ENCODE results near the gene ZFP62.
"Not testable (repeated sequence)": the region's sequence is repeated elsewhere in the genome, so short reads cannot be mapped to it uniquely, and the experiment has no call there.

Gene ZFP62

DNA sequence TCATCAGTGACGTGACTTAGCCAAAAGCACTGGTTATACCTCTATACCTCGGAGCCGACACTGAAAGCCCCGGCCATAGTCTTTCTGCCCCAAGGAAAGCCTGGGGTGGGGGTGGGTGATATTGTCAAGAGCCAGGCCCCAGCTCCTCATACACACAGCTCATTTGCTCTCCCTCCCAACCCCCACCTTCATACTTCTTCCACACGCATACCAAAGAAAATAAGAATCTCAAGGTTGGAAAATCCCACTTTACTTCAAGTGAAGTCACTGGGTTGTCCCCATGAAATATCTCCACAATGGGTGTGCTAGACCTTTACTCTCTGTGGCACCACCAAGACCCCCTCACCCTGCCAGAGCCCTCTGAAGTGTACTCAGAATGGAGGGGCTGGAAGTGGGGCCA lies 31.4 kb downstream of the ZFP62 start:
- no peak for DNase-seq

DNA sequence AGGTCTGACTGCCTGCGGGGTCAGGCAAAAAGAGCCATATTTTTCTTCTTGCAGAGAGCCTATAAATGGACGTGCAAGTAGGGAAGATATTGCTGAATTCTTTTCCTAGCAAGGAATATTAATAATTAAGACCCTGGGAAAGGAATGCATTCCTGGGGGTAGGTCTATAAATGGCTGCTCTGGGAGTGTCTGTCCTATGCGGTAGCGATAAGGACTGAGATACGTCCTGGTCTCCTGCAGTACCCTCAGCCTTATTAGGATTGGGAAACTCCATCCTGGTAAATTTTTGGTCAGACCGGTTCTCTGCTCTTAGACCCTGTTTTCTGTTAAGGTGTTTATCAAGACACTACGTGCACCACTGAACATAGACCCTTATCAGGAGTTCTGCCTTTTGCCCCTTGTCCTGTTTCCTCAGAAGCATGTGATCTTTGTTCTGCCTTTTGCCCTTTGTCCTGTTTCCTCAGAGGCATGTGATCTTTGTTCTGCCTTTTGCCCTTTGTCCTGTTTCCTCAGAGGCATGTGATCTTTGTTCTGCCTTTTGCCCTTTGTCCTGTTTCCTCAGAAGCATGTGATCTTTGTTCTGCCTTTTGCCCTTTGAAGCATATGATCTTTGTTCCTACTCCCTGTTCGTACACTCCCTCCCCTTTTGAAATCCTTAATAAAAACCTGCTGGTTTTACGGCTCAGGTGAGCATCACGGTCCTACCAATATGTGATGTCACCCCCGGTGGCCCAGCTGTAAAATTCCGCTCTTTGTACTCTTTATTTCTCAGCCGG lies 32.1 kb downstream of the ZFP62 start:
- DNase-seq, result peak; percentile 68

DNA sequence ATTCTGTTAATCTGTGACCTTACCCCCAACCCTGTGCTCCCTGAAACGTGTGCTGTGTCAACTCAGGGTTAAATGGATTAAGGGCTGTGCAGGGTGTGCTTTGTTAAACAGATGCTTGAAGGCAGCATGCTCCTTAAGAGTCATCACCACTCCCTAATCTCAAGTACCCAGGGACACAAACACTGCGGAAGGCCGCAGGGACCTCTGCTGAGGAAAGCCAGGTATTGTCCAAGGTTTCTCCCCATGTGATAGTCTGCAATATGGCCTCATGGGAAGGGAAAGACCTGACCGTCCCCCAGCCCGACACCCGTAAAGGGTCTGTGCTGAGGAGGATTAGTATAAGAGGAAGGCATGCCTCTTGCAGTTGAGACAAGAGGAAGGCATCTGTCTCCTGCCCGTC lies 33.7 kb downstream of the ZFP62 start:
- DNase-seq, result not testable (repeated sequence)

DNA sequence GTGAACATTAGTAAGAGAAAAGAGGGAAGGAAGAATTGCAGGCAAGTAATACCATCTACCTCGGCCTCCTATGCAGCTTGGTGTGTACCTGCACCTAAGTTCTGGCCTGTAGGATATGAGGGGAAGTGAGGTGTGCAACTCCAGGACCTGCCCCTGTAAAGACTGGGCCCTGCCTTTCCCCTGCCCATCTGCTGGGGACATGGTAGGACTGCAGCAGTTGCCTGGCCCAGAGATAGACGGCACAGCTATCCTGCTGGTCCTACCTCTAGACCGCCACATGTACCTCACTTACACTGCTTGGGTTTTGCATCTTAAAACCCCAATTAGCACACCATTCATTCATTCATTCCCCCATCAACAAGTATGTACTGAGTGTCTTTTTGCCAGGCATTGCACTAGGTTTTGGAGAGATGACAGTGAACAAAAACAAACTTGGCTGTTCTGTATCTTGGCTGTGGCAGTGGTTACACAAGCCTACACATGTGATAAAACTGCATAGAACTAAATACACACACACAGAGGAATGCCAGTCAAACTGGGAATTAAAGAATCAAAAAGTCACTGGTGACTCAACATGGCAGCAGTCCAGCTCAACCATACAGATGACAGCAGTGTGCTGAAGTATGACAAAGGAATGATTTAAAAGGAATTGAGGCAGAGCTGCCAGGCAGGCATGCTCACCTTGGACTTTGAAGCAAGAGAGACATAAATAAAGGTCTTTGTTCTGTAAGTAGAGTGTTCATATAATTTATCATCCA lies 35.1 kb downstream of the ZFP62 start:
- peak; percentile 67 to 70 for DNase-seq

DNA sequence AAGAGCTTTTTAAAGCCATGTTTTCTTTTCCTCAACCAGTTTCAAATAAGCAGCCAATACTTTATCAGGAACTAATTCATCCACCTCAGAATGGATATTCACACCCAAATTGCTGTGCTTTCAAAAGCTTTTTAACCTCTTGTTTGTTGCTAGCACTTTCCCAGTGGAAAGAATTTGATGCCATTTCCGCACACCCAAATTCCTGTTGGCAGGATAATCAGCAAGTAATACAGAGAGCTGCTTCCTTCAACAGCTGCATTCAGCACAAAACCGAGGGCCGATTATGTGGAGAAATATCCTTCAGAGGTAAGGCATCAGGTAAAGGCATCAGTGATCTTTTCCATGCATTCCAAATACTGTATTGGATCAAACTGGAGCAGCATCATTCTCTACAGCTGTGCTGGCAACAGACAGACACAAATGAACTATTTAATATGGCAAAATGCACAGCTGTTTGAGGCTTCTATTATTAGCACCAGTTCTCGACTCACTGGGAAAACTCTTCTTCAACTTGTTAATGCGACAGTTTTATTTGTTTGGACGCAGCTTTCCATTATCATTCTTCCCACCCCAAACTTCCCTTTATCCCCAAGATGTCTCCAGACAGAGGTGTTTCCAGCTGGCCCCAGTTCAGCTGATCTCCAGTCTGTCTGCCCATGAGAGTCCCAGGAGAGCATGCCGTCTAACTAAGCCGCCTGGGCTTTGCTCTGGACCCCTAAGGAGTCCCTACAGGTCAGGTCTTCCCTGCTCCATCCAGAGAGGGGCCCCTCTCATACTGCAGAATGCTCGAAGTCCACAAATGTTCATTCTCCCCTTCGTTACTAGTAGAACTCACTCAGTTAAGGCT lies 36.2 kb downstream of the ZFP62 start:
- DNase-seq, result no peak

DNA sequence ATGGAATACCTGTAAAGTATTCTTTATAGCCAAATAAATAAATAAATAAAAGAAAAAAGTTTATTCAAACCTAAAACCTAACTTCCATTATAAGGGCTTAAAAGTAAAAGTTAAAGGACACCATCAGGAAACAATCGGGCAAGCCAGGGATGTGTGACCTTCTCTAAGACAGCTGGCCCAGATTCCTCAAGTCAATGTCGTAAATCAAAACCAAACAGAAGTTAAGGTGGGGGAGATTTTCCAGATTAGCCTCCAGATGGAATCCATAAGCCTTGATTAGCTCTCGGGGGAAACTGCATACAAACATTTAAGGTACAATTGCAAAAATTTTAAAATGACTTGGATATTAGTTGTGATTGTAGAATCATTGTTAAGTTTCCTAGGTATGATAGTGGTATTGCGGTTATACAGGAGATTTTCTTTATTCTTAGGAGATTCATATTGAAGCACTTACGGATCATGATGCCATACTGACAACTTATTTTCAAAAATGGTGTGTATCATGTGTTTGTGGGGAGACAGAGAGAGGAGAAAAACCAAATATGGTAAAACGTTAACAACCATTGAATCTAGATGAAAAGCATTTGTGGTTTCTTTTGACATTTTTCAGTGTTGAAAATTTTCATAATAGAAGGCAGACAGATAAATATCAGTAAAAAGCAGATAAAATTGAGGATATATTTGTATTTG lies 37.0 kb downstream of the ZFP62 start:
- DNase-seq, result no peak

DNA sequence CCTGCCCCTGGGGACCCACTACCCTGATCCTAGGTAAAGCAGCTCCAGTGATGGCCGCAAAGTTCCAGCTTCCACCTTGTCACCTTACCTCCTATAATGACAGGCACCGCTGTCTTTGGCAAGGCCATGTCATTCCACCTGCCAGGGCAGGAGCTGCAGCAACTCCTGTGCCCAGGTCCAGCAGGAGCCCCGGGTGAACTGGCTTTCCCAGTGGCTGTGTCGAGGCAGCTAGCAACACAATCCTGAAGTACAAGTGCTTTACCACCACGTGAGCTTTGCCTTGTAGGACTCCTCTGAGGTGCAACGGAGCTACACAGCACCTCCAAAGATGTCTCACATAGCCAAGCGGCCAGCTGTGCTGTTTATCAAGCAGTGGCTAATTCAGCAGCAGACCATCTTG lies 37.7 kb downstream of the ZFP62 start:
- DNase-seq, result no peak

DNA sequence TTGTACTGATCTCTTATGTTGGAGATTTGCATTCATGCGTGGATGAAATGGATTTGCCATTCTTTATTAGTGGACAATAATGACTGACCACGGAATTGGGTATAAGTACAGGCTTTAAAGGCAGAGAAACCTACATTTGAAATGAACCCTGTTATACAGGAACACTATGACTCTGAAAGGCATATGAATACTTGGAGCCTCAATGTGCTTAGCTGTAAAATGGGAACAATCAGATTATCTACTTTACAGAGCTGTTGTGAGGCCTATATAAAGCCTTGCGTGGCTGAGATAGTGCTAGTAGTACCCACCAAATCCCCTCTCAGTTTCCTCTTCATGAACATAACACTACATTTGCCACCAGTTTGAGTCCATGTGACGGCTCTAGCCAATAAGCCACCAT lies 39.5 kb downstream of the ZFP62 start:
- DNase-seq, result no peak

DNA sequence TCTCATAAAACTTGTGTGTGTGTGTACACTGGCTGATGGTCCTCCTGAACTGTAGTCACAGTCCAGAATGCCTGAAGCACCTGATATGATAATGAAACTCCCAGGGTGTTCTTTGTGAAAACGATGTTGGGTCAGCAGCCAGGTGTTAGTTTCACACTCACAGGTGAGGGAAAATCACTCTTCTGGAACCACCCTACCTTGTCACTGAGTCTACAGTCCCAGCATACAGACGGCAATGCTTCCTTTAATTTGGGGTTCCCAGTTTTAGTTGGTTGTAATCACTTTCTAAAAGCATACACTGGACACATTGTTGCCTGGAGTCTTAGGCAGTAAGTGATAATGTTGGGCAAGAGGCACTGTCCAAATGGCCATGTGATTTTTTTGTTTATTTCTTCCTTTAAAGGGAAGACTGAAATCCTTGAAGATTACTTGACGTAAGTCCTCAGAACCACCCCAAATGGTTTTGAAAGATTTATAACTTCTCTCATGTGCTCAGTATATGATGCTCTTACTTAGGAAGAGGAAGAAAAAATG lies 40.2 kb downstream of the ZFP62 start:
- peak; percentile 95 to 99 for DNase-seq

DNA sequence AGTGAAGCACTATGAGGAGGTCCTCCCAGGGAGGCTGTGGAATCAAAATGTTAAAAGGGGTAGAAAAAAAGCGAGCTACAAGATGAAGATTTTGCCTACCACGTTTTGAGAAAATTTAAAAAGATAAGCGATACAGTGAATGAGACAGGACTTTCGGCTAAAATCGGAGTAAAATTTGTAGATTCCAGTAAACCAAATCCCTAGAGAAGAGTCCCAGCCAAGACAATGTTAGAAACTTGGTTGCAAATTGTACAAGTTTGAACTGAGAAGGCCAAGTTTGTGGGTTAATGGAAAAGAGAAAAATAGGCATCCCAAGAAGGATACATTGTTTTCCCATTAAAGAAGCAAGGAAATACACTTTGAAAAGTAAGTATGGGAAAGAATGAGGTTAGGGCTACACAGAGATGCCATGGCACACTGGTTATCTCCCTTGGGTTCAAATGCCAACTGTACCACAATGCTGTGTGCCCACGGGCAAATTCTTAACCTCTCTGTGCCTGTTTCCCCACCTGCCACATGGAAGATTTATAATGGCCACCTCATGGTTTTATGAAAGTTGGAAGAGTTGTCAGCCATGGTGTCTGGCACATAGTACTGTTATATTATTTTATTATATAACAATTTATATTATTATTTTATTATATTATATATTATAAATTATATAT lies 42.3 kb downstream of the ZFP62 start:
- DNase-seq, result no peak

DNA sequence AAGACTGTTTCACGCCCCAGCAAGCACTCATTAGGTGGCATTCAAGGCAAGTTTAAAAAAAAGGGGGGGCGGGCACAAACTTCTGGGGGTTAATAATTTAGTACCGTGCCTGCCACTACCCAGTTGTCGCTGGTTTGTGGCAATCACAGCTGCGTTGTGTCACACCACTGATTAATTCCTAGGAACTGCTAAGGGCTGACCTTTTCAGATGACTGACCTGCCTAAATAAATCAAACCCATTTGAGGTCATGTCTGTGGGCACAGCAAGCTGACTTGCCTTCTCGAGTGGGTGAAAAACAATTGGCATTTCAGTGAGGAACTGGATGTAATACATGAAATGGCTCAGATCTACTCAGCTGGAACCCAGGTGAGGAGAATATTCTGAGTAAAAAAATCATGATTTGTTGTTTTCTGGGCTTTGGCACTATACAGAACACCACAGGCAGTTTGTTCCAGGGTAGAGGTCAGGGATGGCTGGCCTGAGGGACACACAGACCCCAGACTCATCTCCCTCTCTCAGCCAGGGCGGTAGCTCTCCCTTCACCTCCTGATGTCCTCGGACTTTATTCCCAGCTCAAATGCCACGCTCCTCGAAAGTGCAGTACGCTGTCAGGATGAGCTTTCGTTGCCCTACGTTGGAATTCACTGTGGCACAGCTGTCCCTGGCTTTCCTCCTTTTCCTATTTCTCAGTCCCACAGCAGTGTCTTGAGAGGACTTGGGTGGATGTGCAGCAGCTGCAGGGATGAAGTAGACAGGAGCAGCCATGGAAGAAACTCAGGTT lies 43.0 kb downstream of the ZFP62 start:
- peak; percentile 78 to 91 for DNase-seq

DNA sequence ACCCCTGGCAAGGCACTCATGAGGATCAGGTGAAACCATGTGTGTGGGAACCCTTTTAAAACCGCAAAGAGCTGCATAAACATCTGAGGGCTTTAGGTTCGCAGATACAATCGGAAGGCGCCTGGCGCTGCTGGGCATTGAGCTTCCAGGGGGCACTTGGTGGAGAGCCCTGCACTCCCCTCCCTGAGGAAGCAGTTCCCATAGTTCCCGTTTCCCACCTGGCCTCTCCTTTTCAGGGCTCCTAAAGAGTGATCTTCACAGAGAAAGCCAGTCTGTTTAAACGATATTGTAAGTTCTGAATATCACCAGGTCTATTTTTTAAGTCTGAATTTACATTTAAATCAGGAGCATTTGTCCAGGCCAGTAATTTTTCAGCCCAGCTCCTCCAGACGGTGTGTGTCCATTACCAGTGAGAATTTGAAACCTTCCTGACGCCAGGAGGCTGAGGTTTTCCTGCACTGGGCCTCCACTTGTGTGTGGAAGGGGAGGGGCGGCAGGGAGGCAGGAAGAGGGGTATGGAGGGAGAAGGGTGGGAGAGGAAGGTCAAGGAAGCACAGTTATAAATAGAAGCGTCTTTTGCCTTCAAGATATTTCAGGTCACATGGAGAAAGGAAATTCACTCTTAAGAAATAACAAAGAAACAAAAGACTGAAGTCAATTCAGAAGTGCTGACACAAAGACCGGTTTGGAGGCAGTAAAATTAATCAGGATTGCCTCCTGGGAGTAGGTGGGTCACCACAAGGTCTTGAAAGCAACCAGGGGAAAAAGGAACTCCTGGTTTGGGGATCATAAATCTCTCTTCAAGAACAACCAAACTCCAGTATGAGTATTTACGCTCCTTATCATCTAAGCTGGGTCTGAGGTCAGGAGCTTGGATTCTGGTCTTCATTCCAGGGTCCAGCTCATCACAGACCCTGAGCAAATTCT lies 44.2 kb downstream of the ZFP62 start:
- DNase-seq, result peak; percentile 59 to 79

DNA sequence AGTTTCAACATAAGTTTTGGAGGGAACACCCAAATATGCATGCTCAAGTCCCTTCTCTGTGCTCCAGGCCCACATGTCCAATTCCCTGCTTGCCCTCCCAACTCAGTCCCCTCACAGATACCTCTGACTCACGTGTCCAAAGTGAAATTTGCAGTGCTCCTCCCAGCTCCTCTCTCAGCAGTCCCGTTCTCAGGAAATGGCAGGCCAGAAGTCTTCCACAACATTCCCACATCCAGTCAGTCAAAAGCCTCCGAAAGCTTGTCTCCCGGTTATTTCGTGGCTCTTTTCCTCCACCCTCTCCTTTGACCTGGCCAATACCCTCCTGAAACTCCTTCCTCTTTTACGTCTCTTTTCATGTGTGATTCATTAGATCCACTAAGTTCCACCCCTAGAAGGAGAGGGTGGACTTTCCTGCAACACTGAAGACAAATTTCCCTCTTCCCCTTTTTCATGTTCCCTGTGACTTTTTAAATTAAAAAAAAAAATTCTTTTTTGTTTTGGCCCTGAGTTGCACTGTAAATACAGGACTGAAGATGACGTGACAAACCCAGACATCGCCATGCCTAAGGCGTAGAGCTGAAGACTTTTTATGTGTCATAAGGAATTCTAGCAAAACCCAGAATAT lies 45.7 kb downstream of the ZFP62 start:
- peak; percentile 87 to 91 for DNase-seq

DNA sequence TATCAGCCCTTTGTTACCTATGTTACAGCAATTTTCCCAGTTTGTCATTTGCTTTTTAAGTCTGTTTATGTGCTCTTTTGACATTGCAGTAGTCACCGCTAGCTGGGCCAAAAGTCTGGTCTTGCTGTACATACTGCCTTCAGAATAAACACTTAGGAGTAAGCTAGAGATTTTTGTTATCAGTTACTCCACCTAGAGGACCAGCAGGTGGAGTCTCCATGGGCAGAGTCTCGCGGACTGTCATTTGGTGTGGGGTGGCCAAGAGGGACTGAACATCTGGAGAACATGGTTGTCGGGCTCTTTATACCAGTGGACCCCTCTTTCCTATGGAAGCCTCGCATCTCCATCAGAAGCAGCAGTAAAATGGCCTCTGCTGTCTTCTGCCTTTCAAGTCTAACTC lies 47.7 kb downstream of the ZFP62 start:
- peak in 1 of 2 donors; percentile 44 for DNase-seq

DNA sequence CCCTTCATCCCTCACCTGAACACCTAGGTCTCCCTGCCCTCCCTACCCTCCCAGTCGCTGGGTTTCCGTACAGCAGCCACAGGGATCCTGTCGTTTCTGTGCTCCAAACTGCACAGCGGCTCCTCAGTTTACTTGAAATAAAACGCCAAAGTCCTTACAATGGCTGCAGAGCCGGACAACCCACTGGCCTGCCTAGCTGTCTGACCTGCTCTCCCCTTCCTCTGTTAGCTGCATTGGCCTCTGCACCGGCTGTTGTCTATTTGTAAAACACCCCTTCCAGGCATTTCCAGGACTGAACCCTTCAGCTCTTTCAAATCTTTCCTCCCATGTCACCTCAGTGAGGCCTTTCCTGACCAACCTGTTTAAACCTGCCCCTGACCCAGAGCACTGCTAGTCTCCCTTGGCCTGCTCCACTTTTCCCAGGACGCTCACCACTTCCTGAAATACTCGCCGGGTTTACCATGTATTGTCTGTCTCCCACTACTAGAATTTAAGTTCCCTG lies 49.4 kb downstream of the ZFP62 start:
- peak; percentile 40 to 51 for DNase-seq

DNA sequence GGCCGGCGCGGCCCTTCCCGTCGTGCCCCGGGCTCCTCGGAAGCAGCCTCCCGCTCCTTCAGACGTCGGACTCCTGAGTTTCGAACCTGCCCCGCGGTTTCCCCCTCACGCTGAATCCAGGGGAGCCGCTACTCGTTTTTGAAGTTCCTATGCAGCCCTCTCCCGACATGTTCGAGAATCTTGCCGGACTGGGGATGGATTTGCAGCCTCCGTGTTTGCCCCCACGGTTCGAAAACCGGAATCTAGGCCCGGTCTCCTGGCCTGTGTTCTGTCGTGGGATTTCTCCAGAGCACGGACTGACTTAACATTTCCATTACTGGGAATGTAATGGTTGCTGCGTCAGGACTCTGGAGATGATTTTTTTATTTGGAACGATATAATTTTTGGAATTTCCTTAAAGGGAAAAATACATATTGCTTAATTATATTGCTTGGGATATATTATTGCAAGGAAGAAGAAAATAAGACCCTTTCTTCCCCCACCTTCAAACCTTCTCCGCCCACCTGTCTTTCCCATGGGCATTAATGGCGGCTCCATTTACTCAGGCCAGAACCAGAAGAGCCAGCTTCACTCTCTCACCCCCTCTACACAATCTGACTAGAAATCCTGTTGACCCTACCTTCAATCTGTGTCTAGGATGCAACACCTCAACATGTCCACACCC lies 50.0 kb downstream of the ZFP62 start:
- no peak for DNase-seq

DNA sequence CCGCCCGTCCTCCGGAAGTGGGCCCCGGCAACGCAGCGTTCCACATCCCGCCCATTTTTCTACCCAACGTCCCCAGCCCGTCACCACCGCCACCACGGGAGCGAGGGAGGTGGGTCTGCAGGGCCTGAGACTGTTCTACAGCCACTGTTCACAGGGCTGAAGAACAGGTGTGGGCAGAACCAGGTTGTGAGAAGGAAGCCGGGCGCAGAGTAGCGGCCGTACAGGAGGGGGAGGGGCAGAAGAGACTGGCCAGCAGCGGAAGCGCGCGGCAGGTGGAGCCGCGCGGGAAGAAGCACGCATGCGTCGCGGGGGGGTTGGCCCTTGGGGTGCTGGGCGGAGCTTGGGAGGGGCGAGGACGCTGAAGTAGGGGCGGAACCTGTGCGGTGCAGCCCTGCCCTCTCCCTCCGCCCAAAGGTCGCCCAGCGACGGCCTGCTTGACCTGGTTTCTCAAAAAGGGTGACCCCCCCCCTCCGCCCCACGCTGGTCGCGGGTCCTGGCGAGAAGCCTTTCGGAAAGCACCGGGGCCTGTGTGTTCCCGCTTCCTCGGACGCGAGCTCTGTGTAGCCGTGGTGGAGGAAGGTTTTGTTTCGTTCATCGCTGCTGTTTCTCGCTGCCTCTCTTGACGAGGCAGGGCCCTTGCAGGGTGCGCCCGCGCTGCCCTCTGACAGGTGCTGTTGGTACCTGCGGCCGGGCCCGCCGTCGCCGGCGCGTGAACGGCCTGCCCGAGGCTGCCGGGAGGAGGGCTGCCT lies 50.7 kb downstream of the ZFP62 start:
- DNase-seq, result peak; percentile 95 to 96
